Stimulated activated CD8-positive, alpha-beta memory T cell treated with anti-CD3 and anti-CD28 coated beads, Interleukin-7, amount 100 ng/mL, for 24 hours (primary cell): ENCODE measurements around the gene KLK13.

ENCODE experiments used
- DNase-seq: peaks from one replicate; pipeline ENCODE4 v3.0.0-alpha.2; 2020; ENCODE audit warnings: low read depth

KLK13 gene

GRCh38 chr19:51019544-51019925 lies 45.4 kb downstream of the KLK13 start, which contains the start of gene KLK10:
Gene KLK10 (minus strand): TSS chr19:51019709. CDS start chr19:51019130, 579 bp downstream.
- no peak for DNase-seq

DNA sequence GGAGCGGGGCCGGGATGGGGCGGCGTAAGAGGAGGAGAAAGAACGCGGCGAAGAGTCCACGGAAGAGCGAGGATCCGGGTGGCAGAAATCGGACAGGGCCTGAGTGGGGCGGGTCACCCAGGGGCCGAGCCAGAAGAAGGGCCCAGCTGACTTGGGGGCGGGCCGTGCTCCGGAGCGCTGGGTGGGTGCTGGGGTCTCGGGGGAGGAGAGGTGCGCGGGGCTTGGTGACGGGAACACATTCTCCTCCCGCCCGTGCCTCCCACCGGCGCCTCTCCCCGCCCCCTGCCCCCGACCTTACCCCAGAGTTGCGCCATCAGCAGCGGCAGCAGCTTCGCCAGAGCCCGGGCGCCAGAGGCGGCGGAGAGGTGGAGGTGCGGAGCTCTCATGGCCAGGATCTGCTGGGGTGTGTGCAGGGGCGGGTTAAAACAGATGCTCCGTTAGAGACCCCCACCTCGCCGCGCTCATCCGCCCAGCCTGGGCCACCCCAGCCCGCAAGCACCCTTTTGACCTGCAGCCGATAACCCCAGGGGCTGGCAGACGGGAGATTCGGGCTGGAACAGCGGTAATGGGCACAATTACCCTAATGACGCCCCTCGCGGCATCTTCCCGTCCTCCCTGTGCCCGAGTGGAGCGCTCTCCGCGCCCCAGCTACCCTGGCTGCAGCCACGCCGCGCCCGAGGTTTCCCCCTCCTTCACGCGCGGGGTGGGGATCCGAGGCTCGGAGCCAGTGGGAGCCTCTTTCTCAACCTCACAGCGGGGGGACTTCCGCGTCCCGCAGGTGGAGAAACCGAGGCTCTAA lies 45.9 kb downstream of the KLK13 start:
- DNase-seq: no peak

- peak; percentile 50 for DNase-seq
Observed at GRCh38 chr19:51016798-51017683, 47.9 kb downstream of the KLK13 start.

DNA sequence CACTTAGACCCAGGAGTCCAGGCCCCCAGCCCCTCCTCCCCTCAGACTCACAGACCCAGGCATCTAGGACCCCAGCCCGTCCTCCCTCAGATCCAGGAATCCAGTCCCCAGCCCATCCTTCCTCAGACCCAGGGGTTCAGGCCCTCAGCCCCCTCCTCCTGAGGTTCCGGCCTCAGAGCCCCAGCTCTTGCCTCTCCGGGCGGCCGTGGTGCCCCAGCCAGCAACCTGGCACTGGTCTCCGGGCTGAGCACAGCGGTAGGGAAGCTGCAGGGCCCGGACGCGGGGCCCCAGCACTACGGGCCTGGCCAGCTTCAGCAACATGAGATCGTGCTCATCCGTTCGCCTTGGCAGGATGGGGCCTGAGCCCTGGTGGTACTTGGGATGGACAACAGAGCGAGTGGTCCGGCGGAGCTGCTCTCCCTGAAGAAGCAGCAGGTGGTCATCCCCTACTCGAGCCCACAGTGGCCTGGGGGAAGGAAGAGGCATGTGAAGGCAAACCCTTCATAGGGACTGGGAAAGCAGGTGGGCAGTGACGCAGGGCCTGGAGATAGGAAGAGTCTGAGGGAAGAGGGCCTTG lies 49.1 kb downstream of the KLK13 start:
- DNase-seq: no peak

- no peak for DNase-seq
Observed at GRCh38 chr19:51014242-51014641, 50.6 kb downstream of the KLK13 start.

GRCh38 chr19:51012661-51013190 lies 52.2 kb downstream of the KLK13 start:
- DNase-seq: no peak

- no peak for DNase-seq
Observed at GRCh38 chr19:51010066-51010795, 54.7 kb downstream of the KLK13 start.

DNA sequence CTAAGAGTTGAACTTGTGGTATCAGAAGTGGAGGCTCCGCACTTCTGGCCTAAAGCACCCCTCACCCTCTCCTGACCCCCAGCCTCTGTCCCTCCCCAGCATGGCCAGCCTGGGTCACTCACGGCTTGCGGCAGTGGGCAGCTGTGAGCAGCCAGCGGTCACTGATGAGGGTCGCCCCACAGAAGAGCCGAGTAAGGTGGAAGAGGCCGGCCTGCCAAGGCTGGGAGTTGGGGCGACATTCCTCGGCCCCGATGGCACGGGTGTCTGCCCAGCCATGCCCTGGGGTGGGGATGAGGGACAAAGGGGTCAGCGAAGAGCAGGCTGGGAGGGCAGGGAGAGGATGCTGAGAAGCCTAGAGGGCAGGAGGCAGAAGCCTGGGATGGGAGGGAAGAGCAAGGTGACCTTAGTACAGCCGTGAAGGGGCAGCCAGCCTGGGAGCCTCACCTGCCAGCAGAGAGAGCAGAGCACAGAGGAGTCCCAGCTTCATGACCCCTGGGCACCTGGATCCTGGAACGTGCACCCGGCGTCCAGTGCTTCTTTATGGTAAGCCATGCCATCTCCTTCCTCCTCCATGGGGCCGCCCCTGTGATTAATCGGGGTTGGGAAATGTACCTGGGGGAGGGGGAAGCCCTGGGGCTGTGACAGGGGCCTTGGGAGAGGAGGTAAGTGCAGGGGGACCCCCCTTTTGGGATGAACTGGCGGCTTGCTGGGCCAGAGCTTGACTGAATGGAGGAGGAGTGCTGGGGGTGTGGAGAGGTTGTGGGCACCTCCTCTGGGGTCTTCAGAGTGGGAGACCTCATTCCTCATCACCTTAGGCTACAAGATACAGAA lies 55.6 kb downstream of the KLK13 start:
- DNase-seq: no peak

GRCh38 chr19:51007488-51007887 lies 57.4 kb downstream of the KLK13 start:
- DNase-seq: no peak

- no peak for DNase-seq
Observed at GRCh38 chr19:51006406-51006805, 58.5 kb downstream of the KLK13 start.
